Measurements from ENCODE around the gene ZNF407. TPM values are rescaled to one million over a fixed set of nuclear protein-coding genes. Genes with fewer than 3 reads are reported as not detected.

The ZNF407 gene
- total and polyA plus RNA-seq, 7 experiments from 2014 or later = 6.8 to 31.3 (median 27.9) TPM

GRCh38 chr18:75036917-75037688 is 439.4 kb downstream of the ZNF407 start:
- no peak for ATAC-seq
- Mint-ChIP-seq H3K4me3 (no peak overlapping the region), H3K27me3 (no peaks in the 10 kb centered on the region), H3K27ac (no peak overlapping the region), H3K9me3 (no peaks in the 10 kb centered on the region), H3K36me3 (peaks cover 0 to 33% (median 13%) of the 10 kb centered on the region in 5 donors), H3K4me1 (peaks cover 0 to 3% (median 0%) of the 10 kb centered on the region in 7 donors)
- intact Hi-C loops (cut with micrococcal nuclease) = no loop called here
- Histone ChIP-seq H3K4me1 (ENCODE audit: control insufficient read depth in 2 of 2, insufficient read depth in 2 of 2, low read length in 2 of 2) (no peaks in the 10 kb centered on the region), H3K36me3 (ENCODE audit: control insufficient read depth in 2 of 3, insufficient read depth in 3 of 3, low read length in 3 of 3) (no peaks in the 10 kb centered on the region), H3K9me3 (ENCODE audit: control insufficient read depth in 2 of 3, low read length in 3 of 3) (no peaks in the 10 kb centered on the region), H3K27me3 (ENCODE audit: control insufficient read depth in 2 of 2, insufficient read depth in 2 of 2, low read length in 2 of 2) (no peaks in the 10 kb centered on the region), H3K4me3 (ENCODE audit: low read length) (no peak overlapping the region), H3K27ac (ENCODE audit: low read depth, low read length) (no peak overlapping the region)
- ChIA-PET POLR2A (no interaction called here), CTCF (no interaction called here)
- DNase-seq = no peak

GRCh38 chr18:75037689-75037955 is 440.0 kb downstream of the ZNF407 start:
- ChIA-PET POLR2A (no interaction called here), CTCF (no interaction called here)
- H3K27ac Mint-ChIP-seq = no peak overlapping the region
- no peak overlapping the region for H3K4me3 ChIP-seq (ENCODE audit: low read length)
- no peaks in the 10 kb centered on the region for H3K4me1 ChIP-seq (ENCODE audit: control insufficient read depth in 2 of 2, insufficient read depth in 2 of 2, low read length in 2 of 2)
- intact Hi-C loops (cut with micrococcal nuclease) = no loop called here
- H3K9me3 ChIP-seq (ENCODE audit: control insufficient read depth in 2 of 3, low read length in 3 of 3) = no peaks in the 10 kb centered on the region
- peaks cover 0 to 3% (median 0%) of the 10 kb centered on the region in 7 donors for H3K4me1 Mint-ChIP-seq
- DNase-seq = no peak
- no peaks in the 10 kb centered on the region for H3K27me3 ChIP-seq (ENCODE audit: control insufficient read depth in 2 of 2, insufficient read depth in 2 of 2, low read length in 2 of 2)
- no peak overlapping the region for H3K27ac ChIP-seq (ENCODE audit: low read depth, low read length)
- no peaks in the 10 kb centered on the region for H3K27me3 Mint-ChIP-seq
- H3K36me3 ChIP-seq (ENCODE audit: control insufficient read depth in 2 of 3, insufficient read depth in 3 of 3, low read length in 3 of 3) = no peaks in the 10 kb centered on the region
- peaks cover 0 to 30% (median 13%) of the 10 kb centered on the region in 5 donors for H3K36me3 Mint-ChIP-seq
- H3K9me3 Mint-ChIP-seq = no peaks in the 10 kb centered on the region
- H3K4me3 Mint-ChIP-seq = no peak overlapping the region
- ATAC-seq = no peak

DNA sequence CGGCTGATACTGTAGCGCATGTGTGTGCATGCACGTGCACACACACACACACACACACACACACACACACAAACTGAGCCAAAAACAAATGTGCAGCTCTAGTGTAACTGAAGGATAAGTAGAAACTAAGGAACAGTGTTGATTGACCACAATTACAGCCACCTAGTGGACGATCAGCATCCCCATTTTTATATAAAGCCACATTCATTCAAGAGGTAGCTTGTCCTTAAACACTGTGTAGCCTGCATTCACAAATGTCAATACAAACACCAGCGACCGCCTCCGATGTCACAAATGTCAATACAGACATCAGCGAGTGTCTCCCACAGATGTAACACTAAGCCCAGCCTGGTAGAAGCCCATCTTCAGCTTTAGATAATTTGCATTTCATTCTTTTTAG is 443.9 kb downstream of the ZNF407 start:
- no peak overlapping the region for H3K4me3 Mint-ChIP-seq
- H3K36me3 Mint-ChIP-seq = peaks cover 0 to 23% (median 11%) of the 10 kb centered on the region in 5 donors
- ATAC-seq (no peak), DNase-seq (no peak)
- Histone ChIP-seq H3K4me1 (ENCODE audit: control insufficient read depth in 2 of 2, insufficient read depth in 2 of 2, low read length in 2 of 2) (no peaks in the 10 kb centered on the region), H3K27ac (ENCODE audit: low read depth, low read length) (no peak overlapping the region), H3K36me3 (ENCODE audit: control insufficient read depth in 2 of 3, insufficient read depth in 3 of 3, low read length in 3 of 3) (no peaks in the 10 kb centered on the region), H3K27me3 (ENCODE audit: control insufficient read depth in 2 of 2, insufficient read depth in 2 of 2, low read length in 2 of 2) (no peaks in the 10 kb centered on the region), H3K9me3 (ENCODE audit: control insufficient read depth in 2 of 3, low read length in 3 of 3) (no peaks in the 10 kb centered on the region), H3K4me3 (ENCODE audit: low read length) (no peak overlapping the region)
- ChIA-PET POLR2A (no interaction called here), CTCF (interaction anchor here (0.7 to 1.7 kb wide), 3 partner anchors 33 to 144 kb away, joined by 3 to 4 read pairs (median 3); no protein-coding TSS in a partner anchor)
- H3K27me3 Mint-ChIP-seq = no peaks in the 10 kb centered on the region
- H3K27ac Mint-ChIP-seq = no peak overlapping the region
- H3K4me1 Mint-ChIP-seq = peaks cover 0 to 3% (median 0%) of the 10 kb centered on the region in 7 donors
- H3K9me3 Mint-ChIP-seq = no peaks in the 10 kb centered on the region
- intact Hi-C loops (cut with micrococcal nuclease) = no loop called here

DNA sequence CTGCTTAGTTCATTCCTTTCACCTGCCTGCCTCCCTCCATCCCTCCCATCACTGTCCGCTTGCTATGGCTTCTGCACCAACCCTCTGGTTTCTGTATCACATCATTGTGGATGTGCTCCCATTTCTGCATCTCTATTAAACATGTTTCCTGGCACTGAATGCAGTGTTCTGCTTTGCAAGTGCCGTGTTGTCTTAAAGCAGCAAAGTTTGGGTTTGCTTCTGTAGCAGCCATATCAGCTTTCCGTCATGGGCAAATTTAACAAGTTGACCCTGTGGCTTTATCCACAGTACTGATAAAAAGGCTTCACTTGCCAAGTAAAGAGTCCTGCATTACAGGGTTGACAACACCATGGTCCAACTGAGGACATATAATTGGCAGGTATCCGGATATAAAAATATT is 445.8 kb downstream of the ZNF407 start:
- no peak overlapping the region for H3K4me3 ChIP-seq (ENCODE audit: low read length)
- H3K27me3 Mint-ChIP-seq = no peaks in the 10 kb centered on the region
- ChIA-PET CTCF (no interaction called here), POLR2A (interaction anchor here (1.0 kb wide), 1 partner anchor 27 kb away, joined by 4 read pairs; no protein-coding TSS in a partner anchor)
- DNase-seq (no peak), ATAC-seq (no peak)
- no peaks in the 10 kb centered on the region for H3K27me3 ChIP-seq (ENCODE audit: control insufficient read depth in 2 of 2, insufficient read depth in 2 of 2, low read length in 2 of 2)
- H3K36me3 ChIP-seq (ENCODE audit: control insufficient read depth in 2 of 3, insufficient read depth in 3 of 3, low read length in 3 of 3) = no peaks in the 10 kb centered on the region
- H3K4me1 Mint-ChIP-seq = peaks cover 0 to 3% (median 0%) of the 10 kb centered on the region in 7 donors
- H3K27ac ChIP-seq (ENCODE audit: low read depth, low read length) = no peak overlapping the region
- H3K27ac Mint-ChIP-seq = peak overlapping the region in 1 of 9 donors; percentile 21
- intact Hi-C loops (cut with micrococcal nuclease) = no loop called here
- no peak overlapping the region for H3K4me3 Mint-ChIP-seq
- no peaks in the 10 kb centered on the region for H3K9me3 ChIP-seq (ENCODE audit: control insufficient read depth in 2 of 3, low read length in 3 of 3)
- H3K4me1 ChIP-seq (ENCODE audit: control insufficient read depth in 2 of 2, insufficient read depth in 2 of 2, low read length in 2 of 2) = no peaks in the 10 kb centered on the region
- no peaks in the 10 kb centered on the region for H3K9me3 Mint-ChIP-seq
- peaks cover 0 to 32% (median 20%) of the 10 kb centered on the region in 5 donors for H3K36me3 Mint-ChIP-seq

GRCh38 chr18:75044296-75044695 is 446.6 kb downstream of the ZNF407 start:
- ChIA-PET POLR2A (interaction anchor here (1.0 kb wide), 1 partner anchor 26 kb away, joined by 4 read pairs; no protein-coding TSS in a partner anchor), CTCF (no interaction called here)
- no peaks in the 10 kb centered on the region for H3K27me3 ChIP-seq (ENCODE audit: control insufficient read depth in 2 of 2, insufficient read depth in 2 of 2, low read length in 2 of 2)

GRCh38 chr18:75044791-75045190 is 447.1 kb downstream of the ZNF407 start:
- intact Hi-C loops (cut with micrococcal nuclease) = no loop called here
- H3K4me3 ChIP-seq (ENCODE audit: low read length) = no peak overlapping the region
- no peaks in the 10 kb centered on the region for H3K4me1 ChIP-seq (ENCODE audit: control insufficient read depth in 2 of 2, insufficient read depth in 2 of 2, low read length in 2 of 2)
- Mint-ChIP-seq H3K9me3 (no peaks in the 10 kb centered on the region), H3K27ac (no peak overlapping the region), H3K27me3 (no peaks in the 10 kb centered on the region), H3K36me3 (peaks cover 0 to 37% (median 25%) of the 10 kb centered on the region in 5 donors), H3K4me1 (peaks cover 0 to 4% (median 0%) of the 10 kb centered on the region in 7 donors), H3K4me3 (no peak overlapping the region)
- ATAC-seq (no peak), DNase-seq (no peak)
- no peaks in the 10 kb centered on the region for H3K9me3 ChIP-seq (ENCODE audit: control insufficient read depth in 2 of 3, low read length in 3 of 3)
- no peak overlapping the region for H3K27ac ChIP-seq (ENCODE audit: low read depth, low read length)
- H3K36me3 ChIP-seq (ENCODE audit: control insufficient read depth in 2 of 3, insufficient read depth in 3 of 3, low read length in 3 of 3) = no peaks in the 10 kb centered on the region
- ChIA-PET CTCF (no interaction called here), POLR2A (interaction anchor here (1.0 kb wide), 1 partner anchor 26 kb away, joined by 4 read pairs; no protein-coding TSS in a partner anchor)
- no peaks in the 10 kb centered on the region for H3K27me3 ChIP-seq (ENCODE audit: control insufficient read depth in 2 of 2, insufficient read depth in 2 of 2, low read length in 2 of 2)

More at GRCh38 chr18:75044296-75044695, 446.6 kb downstream of the ZNF407 start:
- Mint-ChIP-seq H3K27ac (no peak overlapping the region), H3K36me3 (peaks cover 0 to 34% (median 21%) of the 10 kb centered on the region in 5 donors), H3K4me3 (no peak overlapping the region), H3K4me1 (peaks cover 0 to 3% (median 0%) of the 10 kb centered on the region in 7 donors), H3K27me3 (no peaks in the 10 kb centered on the region), H3K9me3 (no peaks in the 10 kb centered on the region)
- no peak overlapping the region for H3K4me3 ChIP-seq (ENCODE audit: low read length)
- no peak for ATAC-seq
- no peaks in the 10 kb centered on the region for H3K9me3 ChIP-seq (ENCODE audit: control insufficient read depth in 2 of 3, low read length in 3 of 3)
- no peak overlapping the region for H3K27ac ChIP-seq (ENCODE audit: low read depth, low read length)
- no peak for DNase-seq
- intact Hi-C loops (cut with micrococcal nuclease) = no loop called here
- no peaks in the 10 kb centered on the region for H3K4me1 ChIP-seq (ENCODE audit: control insufficient read depth in 2 of 2, insufficient read depth in 2 of 2, low read length in 2 of 2)
- H3K36me3 ChIP-seq (ENCODE audit: control insufficient read depth in 2 of 3, insufficient read depth in 3 of 3, low read length in 3 of 3) = no peaks in the 10 kb centered on the region

DNA sequence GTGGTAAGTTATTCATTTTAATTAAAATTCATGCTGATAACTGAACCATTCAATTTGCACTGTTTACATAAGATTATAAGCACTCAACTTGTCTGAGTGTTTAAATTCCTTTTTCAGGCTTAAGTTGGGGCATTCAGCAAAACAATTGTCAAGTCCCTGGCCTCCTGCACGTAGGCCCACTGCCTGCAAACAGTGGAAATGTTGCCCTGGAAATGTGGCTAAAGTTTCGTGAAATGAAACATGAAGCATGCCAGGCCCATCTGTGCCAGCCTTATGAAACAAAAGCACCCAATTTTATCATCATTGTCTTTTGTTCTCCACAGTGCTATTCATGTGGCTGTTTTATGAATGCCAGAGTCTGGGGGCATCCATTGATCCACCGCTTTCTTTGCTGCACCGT is 447.6 kb downstream of the ZNF407 start:
- Mint-ChIP-seq H3K4me3 (no peak overlapping the region), H3K9me3 (no peaks in the 10 kb centered on the region), H3K27ac (no peak overlapping the region), H3K36me3 (peaks cover 0 to 37% (median 25%) of the 10 kb centered on the region in 5 donors), H3K27me3 (no peaks in the 10 kb centered on the region), H3K4me1 (peaks cover 0 to 4% (median 0%) of the 10 kb centered on the region in 7 donors)
- Histone ChIP-seq H3K27ac (ENCODE audit: low read depth, low read length) (no peak overlapping the region), H3K27me3 (ENCODE audit: control insufficient read depth in 2 of 2, insufficient read depth in 2 of 2, low read length in 2 of 2) (no peaks in the 10 kb centered on the region), H3K9me3 (ENCODE audit: control insufficient read depth in 2 of 3, low read length in 3 of 3) (no peaks in the 10 kb centered on the region), H3K4me1 (ENCODE audit: control insufficient read depth in 2 of 2, insufficient read depth in 2 of 2, low read length in 2 of 2) (no peaks in the 10 kb centered on the region), H3K4me3 (ENCODE audit: low read length) (no peak overlapping the region), H3K36me3 (ENCODE audit: control insufficient read depth in 2 of 3, insufficient read depth in 3 of 3, low read length in 3 of 3) (no peaks in the 10 kb centered on the region)
- ATAC-seq = no peak
- ChIA-PET CTCF (no interaction called here), POLR2A (no interaction called here)
- intact Hi-C loops (cut with micrococcal nuclease) = no loop called here
- DNase-seq = no peak
